A549 (cell line): ENCODE measurements around the gene SH3RF3.

Source experiments
- CEBPB ChIP-seq, 2 experiments: fragments of >200 bp in 1 of 2; sonication (Bioruptor Twin) in 1 of 2; formaldehyde crosslinking in 1 of 2; IDR thresholded peaks; 2 replicates each; pipeline ENCODE4 v1.6.1; 2012 to 2016
- FOSL2 ChIP-seq, 2 experiments: fragments of 450-650 bp in 1 of 2; fragments of >200 bp in 1 of 2; sonication (Bioruptor Twin) in 1 of 2; formaldehyde crosslinking; IDR thresholded peaks; 2 replicates each; pipeline versions ENCODE4 v1.5.0 to v1.6.1; 2016 to 2020; ENCODE audit warnings: mild to moderate bottlenecking in 1 of 2, moderate library complexity in 1 of 2
- HDAC2 ChIP-seq: fragments of 200-600 bp; sonication (generic); IDR thresholded peaks from 2 replicates; pipeline ENCODE4 v1.6.1; 2016
- JUN ChIP-seq, 2 experiments: fragments of >200 bp; sonication (Bioruptor Twin); formaldehyde crosslinking; IDR thresholded peaks; 2 replicates in 1 of 2; 3 replicates in 1 of 2; pipeline ENCODE4 v1.6.1; 2016 to 2017
- JUNB ChIP-seq: fragments of >200 bp; sonication (Bioruptor Twin); formaldehyde crosslinking; IDR thresholded peaks from 2 replicates; pipeline ENCODE4 v1.6.1; 2016
- POLR2A ChIP-seq: IDR thresholded peaks from 2 replicates; pipeline ENCODE4 v1.6.1; 2012; ENCODE audit warnings: mild to moderate bottlenecking, low read length
- POLR2AphosphoS2 ChIP-seq: conservative IDR thresholded peaks from 2 replicates; pipeline ENCODE4 v1.6.1; 2012; ENCODE audit warnings: low read length, improper control_type of control experiment, inconsistent platforms
- RAD21 ChIP-seq, 2 experiments: fragments of >200 bp in 1 of 2; sonication (Bioruptor Twin) in 1 of 2; formaldehyde crosslinking in 1 of 2; IDR thresholded peaks in 1 of 2; conservative IDR thresholded peaks in 1 of 2; 2 replicates in 1 of 2; 3 replicates in 1 of 2; pipeline ENCODE4 v1.6.1; 2012 to 2018; ENCODE audit warnings: inconsistent platforms in 1 of 2
- RFX5 ChIP-seq: fragments of 450-650 bp; IDR thresholded peaks from 2 replicates; pipeline ENCODE4 v1.7.1; 2014; ENCODE audit warnings: antibody characterized with exemption, mild to moderate bottlenecking, moderate library complexity
- TF ChIP-seq, protein P1 (sequence below): fragments of >200 bp; sonication (Bioruptor Twin); formaldehyde crosslinking; IDR thresholded peaks from 3 replicates; pipeline ENCODE4 v1.5.1; 2016
- TF ChIP-seq, protein P2 (sequence below): fragments of 200-600 bp; sonication (generic); IDR thresholded peaks from 2 replicates; pipeline ENCODE4 v1.6.1; 2016; ENCODE audit warnings: antibody characterized with exemption, mild to moderate bottlenecking, moderate library complexity
- TF ChIP-seq, protein P3 (sequence below): fragments of 450-650 bp; IDR thresholded peaks from 2 replicates; pipeline ENCODE4 v1.6.1; 2014; ENCODE audit warnings: antibody characterized with exemption

DNA sequence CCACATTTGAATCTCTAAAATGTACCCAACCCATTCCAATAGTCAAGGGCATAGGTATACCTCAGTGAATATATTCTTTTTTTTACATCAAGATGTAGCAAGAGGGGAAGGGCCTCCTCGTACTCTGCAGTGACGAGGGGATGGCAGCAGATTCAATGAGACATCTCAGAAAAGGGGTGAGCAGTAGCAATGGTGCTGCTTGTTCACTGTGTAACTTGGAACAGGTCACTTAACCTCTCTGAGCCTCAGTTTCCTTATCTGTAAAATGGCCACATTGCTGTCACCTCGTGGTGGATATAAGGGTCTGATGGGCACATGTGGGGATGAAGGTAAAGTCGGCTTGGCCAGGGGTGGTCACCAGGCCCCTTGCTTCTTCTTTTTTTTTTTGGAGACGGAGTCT, 263.1 kb downstream of the SH3RF3 start:
- TF ChIP-seq, protein P1, sequence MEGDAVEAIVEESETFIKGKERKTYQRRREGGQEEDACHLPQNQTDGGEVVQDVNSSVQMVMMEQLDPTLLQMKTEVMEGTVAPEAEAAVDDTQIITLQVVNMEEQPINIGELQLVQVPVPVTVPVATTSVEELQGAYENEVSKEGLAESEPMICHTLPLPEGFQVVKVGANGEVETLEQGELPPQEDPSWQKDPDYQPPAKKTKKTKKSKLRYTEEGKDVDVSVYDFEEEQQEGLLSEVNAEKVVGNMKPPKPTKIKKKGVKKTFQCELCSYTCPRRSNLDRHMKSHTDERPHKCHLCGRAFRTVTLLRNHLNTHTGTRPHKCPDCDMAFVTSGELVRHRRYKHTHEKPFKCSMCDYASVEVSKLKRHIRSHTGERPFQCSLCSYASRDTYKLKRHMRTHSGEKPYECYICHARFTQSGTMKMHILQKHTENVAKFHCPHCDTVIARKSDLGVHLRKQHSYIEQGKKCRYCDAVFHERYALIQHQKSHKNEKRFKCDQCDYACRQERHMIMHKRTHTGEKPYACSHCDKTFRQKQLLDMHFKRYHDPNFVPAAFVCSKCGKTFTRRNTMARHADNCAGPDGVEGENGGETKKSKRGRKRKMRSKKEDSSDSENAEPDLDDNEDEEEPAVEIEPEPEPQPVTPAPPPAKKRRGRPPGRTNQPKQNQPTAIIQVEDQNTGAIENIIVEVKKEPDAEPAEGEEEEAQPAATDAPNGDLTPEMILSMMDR: no peak
- TF ChIP-seq POLR2A: no peak
- TF ChIP-seq CEBPB (IDR thresholded peaks at IDR 0.05): no peak
- no peak for TF ChIP-seq RAD21 (conservative IDR thresholded peaks at IDR 0.05 in 1 of 2, IDR thresholded peaks at IDR 0.05 in 1 of 2)
- TF ChIP-seq JUNB: no peak
- TF ChIP-seq POLR2AphosphoS2: no peak
- no peak for TF ChIP-seq JUN (IDR thresholded peaks at IDR 0.05)
- TF ChIP-seq, protein P2, sequence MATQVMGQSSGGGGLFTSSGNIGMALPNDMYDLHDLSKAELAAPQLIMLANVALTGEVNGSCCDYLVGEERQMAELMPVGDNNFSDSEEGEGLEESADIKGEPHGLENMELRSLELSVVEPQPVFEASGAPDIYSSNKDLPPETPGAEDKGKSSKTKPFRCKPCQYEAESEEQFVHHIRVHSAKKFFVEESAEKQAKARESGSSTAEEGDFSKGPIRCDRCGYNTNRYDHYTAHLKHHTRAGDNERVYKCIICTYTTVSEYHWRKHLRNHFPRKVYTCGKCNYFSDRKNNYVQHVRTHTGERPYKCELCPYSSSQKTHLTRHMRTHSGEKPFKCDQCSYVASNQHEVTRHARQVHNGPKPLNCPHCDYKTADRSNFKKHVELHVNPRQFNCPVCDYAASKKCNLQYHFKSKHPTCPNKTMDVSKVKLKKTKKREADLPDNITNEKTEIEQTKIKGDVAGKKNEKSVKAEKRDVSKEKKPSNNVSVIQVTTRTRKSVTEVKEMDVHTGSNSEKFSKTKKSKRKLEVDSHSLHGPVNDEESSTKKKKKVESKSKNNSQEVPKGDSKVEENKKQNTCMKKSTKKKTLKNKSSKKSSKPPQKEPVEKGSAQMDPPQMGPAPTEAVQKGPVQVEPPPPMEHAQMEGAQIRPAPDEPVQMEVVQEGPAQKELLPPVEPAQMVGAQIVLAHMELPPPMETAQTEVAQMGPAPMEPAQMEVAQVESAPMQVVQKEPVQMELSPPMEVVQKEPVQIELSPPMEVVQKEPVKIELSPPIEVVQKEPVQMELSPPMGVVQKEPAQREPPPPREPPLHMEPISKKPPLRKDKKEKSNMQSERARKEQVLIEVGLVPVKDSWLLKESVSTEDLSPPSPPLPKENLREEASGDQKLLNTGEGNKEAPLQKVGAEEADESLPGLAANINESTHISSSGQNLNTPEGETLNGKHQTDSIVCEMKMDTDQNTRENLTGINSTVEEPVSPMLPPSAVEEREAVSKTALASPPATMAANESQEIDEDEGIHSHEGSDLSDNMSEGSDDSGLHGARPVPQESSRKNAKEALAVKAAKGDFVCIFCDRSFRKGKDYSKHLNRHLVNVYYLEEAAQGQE: no peak
- no peak for TF ChIP-seq RFX5
- no peak for TF ChIP-seq FOSL2 (IDR thresholded peaks at IDR 0.05)
- TF ChIP-seq FOSL2 (CRISPR knock-in tag; IDR thresholded peaks at IDR 0.05): no peak
- no peak for TF ChIP-seq HDAC2
- TF ChIP-seq, protein P3, sequence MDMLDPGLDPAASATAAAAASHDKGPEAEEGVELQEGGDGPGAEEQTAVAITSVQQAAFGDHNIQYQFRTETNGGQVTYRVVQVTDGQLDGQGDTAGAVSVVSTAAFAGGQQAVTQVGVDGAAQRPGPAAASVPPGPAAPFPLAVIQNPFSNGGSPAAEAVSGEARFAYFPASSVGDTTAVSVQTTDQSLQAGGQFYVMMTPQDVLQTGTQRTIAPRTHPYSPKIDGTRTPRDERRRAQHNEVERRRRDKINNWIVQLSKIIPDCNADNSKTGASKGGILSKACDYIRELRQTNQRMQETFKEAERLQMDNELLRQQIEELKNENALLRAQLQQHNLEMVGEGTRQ: no peak
